H9 (cell line): ENCODE results near the gene SPTBN5. TPM values are rescaled to one million over a fixed set of nuclear protein-coding genes. Genes with fewer than 3 reads are reported as not detected.

Experiments used
- DNase-seq: peaks from one replicate; pipeline ENCODE4 v3.0.0-alpha.2; 2017
- H2AFZ ChIP-seq: one replicate; pipeline ENCODE4 v1.6.1; 2013; ENCODE audit warnings: mild to moderate bottlenecking, low read length, control low read depth, moderate library complexity
- H2AK5ac ChIP-seq: 2 replicates; pipeline ENCODE4 v1.6.1; 2013; ENCODE audit warnings: low read length, control low read depth, mixed read lengths; ENCODE audit not compliant: insufficient read length
- H2BK120ac ChIP-seq: one replicate; pipeline ENCODE4 v1.6.1; 2013; ENCODE audit warnings: low read depth, mild to moderate bottlenecking, low read length, control low read depth, inconsistent platforms; ENCODE audit not compliant: poor library complexity, severe bottlenecking
- H2BK12ac ChIP-seq: 2 replicates; pipeline ENCODE4 v1.6.1; 2013; ENCODE audit warnings: low read length, control low read depth, mixed read lengths, low read depth; ENCODE audit not compliant: insufficient read length
- H2BK15ac ChIP-seq: 2 replicates; pipeline ENCODE4 v1.6.1; 2013; ENCODE audit warnings: low read depth, low read length, control low read depth
- H2BK20ac ChIP-seq: one replicate; pipeline ENCODE4 v1.6.1; 2013; ENCODE audit warnings: low read depth, mild to moderate bottlenecking, low read length, control low read depth, inconsistent platforms; ENCODE audit not compliant: poor library complexity, severe bottlenecking
- H2BK5ac ChIP-seq: 2 replicates; pipeline ENCODE4 v1.6.1; 2013; ENCODE audit warnings: low read length, control low read depth, mixed read lengths; ENCODE audit not compliant: insufficient read length
- H3K14ac ChIP-seq: 2 replicates; pipeline ENCODE4 v1.6.1; 2013; ENCODE audit warnings: low read length, control low read depth; ENCODE audit not compliant: insufficient read depth
- H3K18ac ChIP-seq: 2 replicates; pipeline ENCODE4 v1.6.1; 2013; ENCODE audit warnings: low read depth, mild to moderate bottlenecking, mixed read lengths, low read length, control low read depth; ENCODE audit not compliant: insufficient read length
- H3K23ac ChIP-seq: 2 replicates; pipeline ENCODE4 v1.6.1; 2013; ENCODE audit warnings: low read length, control low read depth, mixed read lengths, low read depth; ENCODE audit not compliant: insufficient read length
- H3K23me2 ChIP-seq: 2 replicates; pipeline ENCODE4 v1.6.1; 2013; ENCODE audit warnings: low read depth, mild to moderate bottlenecking, mixed read lengths, low read length, control low read depth; ENCODE audit not compliant: insufficient read length, poor library complexity, severe bottlenecking
- H3K27ac ChIP-seq: 2 replicates; pipeline ENCODE4 v1.5.1; 2013; ENCODE audit warnings: low read length, control low read depth, mixed read lengths, low read depth; ENCODE audit not compliant: insufficient read length
- H3K27me3 ChIP-seq: 2 replicates; pipeline ENCODE4 v1.6.1; 2013; ENCODE audit warnings: low read length, control low read depth, inconsistent platforms; ENCODE audit not compliant: insufficient read depth
- H3K4ac ChIP-seq: 2 replicates; pipeline ENCODE4 v1.6.1; 2013; ENCODE audit warnings: low read depth, mild to moderate bottlenecking, control low read depth, inconsistent platforms, low read length, moderate library complexity
- H3K4me1 ChIP-seq: 2 replicates; pipeline ENCODE4 v1.6.1; 2013; ENCODE audit warnings: low read length, control low read depth, inconsistent platforms; ENCODE audit not compliant: insufficient read depth
- H3K4me2 ChIP-seq: 2 replicates; pipeline ENCODE4 v1.6.1; 2013; ENCODE audit warnings: low read length, control low read depth, mixed read lengths; ENCODE audit not compliant: insufficient read length, insufficient read depth
- H3K56ac ChIP-seq: 2 replicates; pipeline ENCODE4 v1.6.1; 2013; ENCODE audit warnings: low read depth, mild to moderate bottlenecking, mixed read lengths, low read length, control low read depth; ENCODE audit not compliant: insufficient read length
- H3K79me1 ChIP-seq: 2 replicates; pipeline ENCODE4 v1.6.1; 2013; ENCODE audit warnings: low read depth, mild to moderate bottlenecking, moderate library complexity, low read length, control low read depth, inconsistent platforms; ENCODE audit not compliant: insufficient read depth, poor library complexity, severe bottlenecking
- H3K79me2 ChIP-seq: 2 replicates; pipeline ENCODE4 v1.6.1; 2013; ENCODE audit warnings: low read length, control low read depth, inconsistent platforms; ENCODE audit not compliant: insufficient read depth
- H3K9ac ChIP-seq: 2 replicates; pipeline ENCODE4 v1.6.1; 2013; ENCODE audit warnings: low read length, control low read depth, mixed read lengths; ENCODE audit not compliant: insufficient read length; ENCODE audit errors: extremely low read depth
- H3K9me3 ChIP-seq: one replicate; pipeline ENCODE4 v1.6.1; 2013; ENCODE audit warnings: low read depth, low read length, inconsistent platforms; ENCODE audit not compliant: control insufficient read depth
- H3T11ph ChIP-seq: one replicate; pipeline ENCODE4 v1.6.1; 2013; ENCODE audit warnings: mild to moderate bottlenecking, low read length, control low read depth, inconsistent platforms
- H4K20me1 ChIP-seq: one replicate; pipeline ENCODE4 v1.6.1; 2013; ENCODE audit not compliant: control insufficient read depth, insufficient read length, insufficient read depth
- H4K5ac ChIP-seq: 2 replicates; pipeline ENCODE4 v1.6.1; 2013; ENCODE audit warnings: low read depth, mild to moderate bottlenecking, mixed read lengths, low read length, control low read depth; ENCODE audit not compliant: insufficient read length
- H4K8ac ChIP-seq: replicated peaks from 2 replicates; pipeline ENCODE4 v1.6.1; 2013; ENCODE audit warnings: low read length, control low read depth, mixed read lengths, low read depth; ENCODE audit not compliant: insufficient read length
- H4K91ac ChIP-seq: 2 replicates; pipeline ENCODE4 v1.6.1; 2013; ENCODE audit warnings: low read depth, mild to moderate bottlenecking, moderate library complexity, mixed read lengths, low read length, control low read depth; ENCODE audit not compliant: insufficient read length
- H3K27ac Mint-ChIP-seq, 3 experiments: 2 replicates in 2 of 3; 3 replicates in 1 of 3; pipeline ENCODE4 v1.8.0; 2020 to 2021; ENCODE audit warnings: mixed read lengths in 3 of 3, mild to moderate bottlenecking in 1 of 3, moderate library complexity in 1 of 3
- H3K27me3 Mint-ChIP-seq: 2 replicates; pipeline ENCODE4 v1.8.0; 2021; ENCODE audit warnings: low read depth, mild to moderate bottlenecking, moderate library complexity, mixed read lengths
- H3K36me3 Mint-ChIP-seq, 3 experiments: 2 replicates in 2 of 3; 3 replicates in 1 of 3; pipeline ENCODE4 v1.8.0; 2020 to 2021; ENCODE audit warnings: low read depth in 3 of 3, mixed read lengths in 3 of 3; ENCODE audit not compliant: insufficient read depth in 1 of 3
- H3K4me1 Mint-ChIP-seq, 2 experiments: 2 replicates each; pipeline ENCODE4 v1.8.0; 2020; ENCODE audit warnings: mixed read lengths in 2 of 2
- H3K4me3 Mint-ChIP-seq, 2 experiments: 2 replicates in 1 of 2; 3 replicates in 1 of 2; pipeline ENCODE4 v1.8.0; 2020 to 2021; ENCODE audit warnings: mild to moderate bottlenecking in 2 of 2, mixed read lengths in 2 of 2, moderate library complexity in 1 of 2
- H3K9me3 Mint-ChIP-seq, 2 experiments: 2 replicates in 1 of 2; 3 replicates in 1 of 2; pipeline ENCODE4 v1.8.0; 2020; ENCODE audit warnings: mild to moderate bottlenecking in 2 of 2, mixed read lengths in 2 of 2, moderate library complexity in 1 of 2
- CTCF ChIP-seq: fragments of 200-600 bp; sonication (generic); conservative IDR thresholded peaks from 3 replicates; pipeline ENCODE4 v1.8.0; 2021; ENCODE audit warnings: antibody characterized with exemption, mild to moderate bottlenecking
- WGBS: extraction: QIAGEN DNeasy Blood & Tissue Kit; methylation state at CpG from one replicate; pipeline ENCODE4 v1.1.7; 2013; ENCODE audit warnings: missing lambda C conversion rate, low lambda C conversion rate, mixed read lengths; ENCODE audit not compliant: insufficient read length; ENCODE audit errors: extremely low coverage; 5-methylcytosine and 5-hydroxymethylcytosine counted together
- total RNA-seq: library from RNA; stranded (reverse); gene quantifications from 2 replicates; pipeline ENCODE4 v1.2.1, GENCODE V29; 2021

Gene SPTBN5
- total RNA-seq, 1 experiment from 2014 or later: 0.90 TPM

GRCh38 chr15:41887161-41887560 is 6.7 kb downstream of the SPTBN5 start:
- Histone ChIP-seq H2BK15ac (no peak overlapping the region), H3K23me2 (peaks cover 2% of the 10 kb centered on the region), H2BK5ac (no peak overlapping the region), H3K23ac (no peak overlapping the region), H3K9ac (no peak overlapping the region), H3T11ph (no peak overlapping the region), H3K27ac (no peak overlapping the region), H3K9me3 (no peaks in the 10 kb centered on the region), H3K79me2 (no peaks in the 10 kb centered on the region), H2BK12ac (no peak overlapping the region), H4K8ac (no peak overlapping the region), H3K4me2 (no peak overlapping the region), H3K56ac (no peak overlapping the region), H3K4ac (no peak overlapping the region), H4K5ac (no peak overlapping the region), H3K27me3 (no peaks in the 10 kb centered on the region; the same call in 1 of the 2 replicates), H2BK120ac (no peak overlapping the region), H3K14ac (no peak overlapping the region), H4K20me1 (no peaks in the 10 kb centered on the region), H2AK5ac (no peak overlapping the region), H3K4me1 (no peaks in the 10 kb centered on the region), H4K91ac (no peak overlapping the region), H2AFZ (no peak overlapping the region), H3K79me1 (no peaks in the 10 kb centered on the region), H2BK20ac (no peak overlapping the region), H3K18ac (no peak overlapping the region)
- no peak overlapping the region for H3K4me3 Mint-ChIP-seq
- no peak for TF ChIP-seq CTCF
- no peaks in the 10 kb centered on the region for H3K9me3 Mint-ChIP-seq
- DNase-seq: no peak
- no peak overlapping the region for H3K27ac Mint-ChIP-seq
- H3K27me3 Mint-ChIP-seq: peaks cover 25% of the 10 kb centered on the region
- WGBS: no CpG with 5 or more reads among the region's 10 CpGs
- peaks cover 14 to 18% of the 10 kb centered on the region in 2 experiments for H3K4me1 Mint-ChIP-seq
- H3K36me3 Mint-ChIP-seq: no peaks in the 10 kb centered on the region; a peak in 1 of 7 replicates
